PC-9 (cell line): ENCODE results near the gene FOXL1. TPM values are rescaled to one million over a fixed set of nuclear protein-coding genes. Genes with fewer than 3 reads are reported as not detected.

Experiments used
- BruUV-seq: library from RNA; stranded (reverse); fragments of 400-500 nt; replicated peaks from 2 replicates; lab custom pipeline; 2021; lab: Mats Ljungman, UMichigan
- CTCF ChIA-PET: fragments of 300-600 bp; sonication (Branson Sonifier 250); formaldehyde crosslinking; loops from one replicate; lab custom pipeline; 2022; ENCODE audit warnings: antibody characterized with exemption; lab: Charles Lee
- POLR2A ChIA-PET: fragments of 300-600 bp; sonication (Branson Sonifier 250); formaldehyde crosslinking; loops from one replicate; lab custom pipeline; 2022; ENCODE audit warnings: antibody characterized with exemption; ENCODE audit not compliant: unreplicated experiment; lab: Charles Lee
- DNase-seq, 2 experiments: peaks; one replicate each; pipeline versions ENCODE4 v3.0.0 to v3.0.0-alpha.2; 2015 to 2022; ENCODE audit warnings: mixed read lengths in 1 of 2
- H2AFZ ChIP-seq: fragments of 200-600 bp; sonication (generic); 2 replicates; pipeline ENCODE4 v1.8.1; 2017; ENCODE audit warnings: antibody characterized with exemption
- H3F3A ChIP-seq: fragments of 200-600 bp; sonication (generic); 2 replicates; pipeline ENCODE4 v1.8.1; 2017; ENCODE audit warnings: antibody characterized with exemption, mild to moderate bottlenecking, low read depth; ENCODE audit not compliant: insufficient read depth
- H3K27ac ChIP-seq: fragments of 200-600 bp; sonication (generic); 2 replicates; pipeline ENCODE4 v1.6.1; 2016; ENCODE audit warnings: mixed run types
- H3K27me3 ChIP-seq: fragments of 200-600 bp; sonication (generic); 2 replicates; pipeline ENCODE4 v1.6.1; 2016; ENCODE audit warnings: low read depth, mixed run types; ENCODE audit not compliant: insufficient read depth
- H3K36me3 ChIP-seq: fragments of 200-600 bp; sonication (generic); 2 replicates; pipeline ENCODE4 v1.6.1; 2016; ENCODE audit warnings: low read depth, mixed run types
- H3K4me1 ChIP-seq: fragments of 200-600 bp; sonication (generic); replicated peaks from 2 replicates; pipeline ENCODE4 v1.6.1; 2016; ENCODE audit warnings: mixed run types; ENCODE audit not compliant: insufficient read depth
- H3K4me2 ChIP-seq: fragments of 200-600 bp; sonication (generic); 2 replicates; pipeline ENCODE4 v1.6.1; 2017; ENCODE audit warnings: mixed run types
- H3K4me3 ChIP-seq: fragments of 200-600 bp; sonication (generic); 2 replicates; pipeline ENCODE4 v1.6.1; 2016; ENCODE audit warnings: mixed run types
- H3K79me2 ChIP-seq: fragments of 200-600 bp; sonication (generic); 2 replicates; pipeline ENCODE4 v1.6.1; 2017; ENCODE audit warnings: low read depth, mixed run types
- H3K9me2 ChIP-seq: fragments of 200-600 bp; sonication (generic); 2 replicates; pipeline ENCODE4 v1.8.1; 2017; ENCODE audit warnings: mild to moderate bottlenecking; ENCODE audit not compliant: insufficient read depth
- H3K9me3 ChIP-seq: fragments of 200-600 bp; sonication (generic); 2 replicates; pipeline ENCODE4 v1.8.1; 2016; ENCODE audit warnings: low read depth; ENCODE audit not compliant: insufficient read depth
- H4K20me1 ChIP-seq: fragments of 200-600 bp; sonication (generic); 2 replicates; pipeline ENCODE4 v1.8.1; 2017; ENCODE audit not compliant: insufficient read depth
- CTCF ChIP-seq: fragments of 200-600 bp; sonication (generic); conservative IDR thresholded peaks from 2 replicates; pipeline ENCODE4 v1.6.1; 2017; ENCODE audit warnings: mixed run types, antibody characterized with exemption, mild to moderate bottlenecking, moderate library complexity
- EZH2 ChIP-seq: fragments of 200-600 bp; sonication (generic); IDR thresholded peaks from 2 replicates; pipeline ENCODE4 v1.8.0; 2017; ENCODE audit warnings: antibody characterized with exemption, low read depth
- intact Hi-C: fragments of 100-400 bp; cut with micrococcal nuclease; formaldehyde crosslinking; loops from one replicate; pipeline ENCODE4 v1.10.0; 2022; ENCODE audit not compliant: unreplicated experiment
- total RNA-seq: library from RNA; stranded (reverse); gene quantifications from 2 replicates; pipeline ENCODE4 v1.2.3, GENCODE V29; 2021

FOXL1 gene
- total RNA-seq, 1 experiment from 2014 or later: not detected

- no peak for TF ChIP-seq CTCF
- no peak for TF ChIP-seq EZH2
- Histone ChIP-seq H3K27ac (no peak overlapping the region), H3K36me3 (peaks cover 15% of the 10 kb centered on the region), H2AFZ (no peak overlapping the region), H3K4me2 (no peak overlapping the region), H3K79me2 (no peaks in the 10 kb centered on the region), H3K4me1 (no peaks in the 10 kb centered on the region), H3F3A (no peaks in the 10 kb centered on the region), H4K20me1 (peaks cover 10% of the 10 kb centered on the region; the same call in 1 of the 2 replicates), H3K27me3 (no peaks in the 10 kb centered on the region), H3K9me2 (no peaks in the 10 kb centered on the region), H3K4me3 (no peak overlapping the region), H3K9me3 (no peaks in the 10 kb centered on the region)
- no peak for DNase-seq
- no TSS peak for BruUV-seq
- intact Hi-C loops: no loop called here
- CTCF ChIA-PET: no interaction called here
- POLR2A ChIA-PET: no interaction called here
Measured at GRCh38 chr16:86547286-86547685, 31.1 kb upstream of the FOXL1 start.

GRCh38 chr16:86549076-86549892 lies 29.1 kb upstream of the FOXL1 start:
- Histone ChIP-seq H3K4me1 (peaks cover 4% of the 10 kb centered on the region), H4K20me1 (peaks cover 5% of the 10 kb centered on the region; the same call in 1 of the 2 replicates), H3K9me3 (no peaks in the 10 kb centered on the region), H3K36me3 (peaks cover 17% of the 10 kb centered on the region), H2AFZ (no peak overlapping the region), H3F3A (no peaks in the 10 kb centered on the region), H3K9me2 (no peaks in the 10 kb centered on the region), H3K4me2 (no peak overlapping the region), H3K27ac (no peak overlapping the region), H3K4me3 (no peak overlapping the region), H3K79me2 (peaks cover 9% of the 10 kb centered on the region), H3K27me3 (no peaks in the 10 kb centered on the region)
- ChIA-PET POLR2A (no interaction called here), CTCF (no interaction called here)
- TF ChIP-seq CTCF (no peak), EZH2 (no peak)
- no TSS peak for BruUV-seq
- no peak for DNase-seq
- intact Hi-C loops: no loop called here

- no peak for TF ChIP-seq CTCF
- TF ChIP-seq EZH2: no peak
- POLR2A ChIA-PET: no interaction called here
- H3F3A ChIP-seq: no peaks in the 10 kb centered on the region
- H3K27ac ChIP-seq: no peak overlapping the region
- CTCF ChIA-PET: no interaction called here
- H3K4me1 ChIP-seq: peaks cover 6% of the 10 kb centered on the region
- H3K4me3 ChIP-seq: no peak overlapping the region
- H3K27me3 ChIP-seq: no peaks in the 10 kb centered on the region
- BruUV-seq: no TSS peak
- no peak overlapping the region for H3K4me2 ChIP-seq
- peaks cover 14% of the 10 kb centered on the region for H3K79me2 ChIP-seq
- no peaks in the 10 kb centered on the region for H3K9me2 ChIP-seq
- DNase-seq: no peak
- no peaks in the 10 kb centered on the region for H4K20me1 ChIP-seq
- no peak overlapping the region for H2AFZ ChIP-seq
- no peaks in the 10 kb centered on the region for H3K9me3 ChIP-seq
- intact Hi-C loops: no loop called here
- H3K36me3 ChIP-seq: peaks cover 17% of the 10 kb centered on the region
Measured at GRCh38 chr16:86549893-86550190, 28.5 kb upstream of the FOXL1 start.
